T-helper 1 cell treated with Interleukin-12 subunit alpha and Interleukin-12 subunit beta and Interleukin-4 antibody, amounts not matched to agents 30 μg/mL and 1 μg/mL, for 36 hours (primary cell): ENCODE results near the gene PSD4.
A peak's percentile ranks its signal among the peaks of the same experiment; 100 is the strongest.

Experiments used
- H3K27ac Mint-ChIP-seq: one replicate; pipeline ENCODE4 v1.8.0; 2021; ENCODE audit warnings: mild to moderate bottlenecking, mixed read lengths
- H3K27me3 Mint-ChIP-seq: one replicate; pipeline ENCODE4 v1.8.0; 2021; ENCODE audit warnings: low read depth, mixed read lengths
- H3K36me3 Mint-ChIP-seq: one replicate; pipeline ENCODE4 v1.8.0; 2021; ENCODE audit warnings: low read depth, mixed read lengths
- H3K4me1 Mint-ChIP-seq: one replicate; pipeline ENCODE4 v1.8.0; 2021; ENCODE audit warnings: low read depth, mixed read lengths
- H3K4me3 Mint-ChIP-seq: one replicate; pipeline ENCODE4 v1.8.0; 2021; ENCODE audit warnings: mild to moderate bottlenecking, moderate library complexity, mixed read lengths
- H3K9me3 Mint-ChIP-seq: one replicate; pipeline ENCODE4 v1.8.0; 2021; ENCODE audit warnings: mixed read lengths

PSD4 gene

GRCh38 chr2:113198790-113199612 lies 25.2 kb downstream of the PSD4 start:
- H3K27me3 Mint-ChIP-seq: no peaks in the 10 kb centered on the region
- peaks cover 41% of the 10 kb centered on the region for H3K4me1 Mint-ChIP-seq
- H3K27ac Mint-ChIP-seq: no peak overlapping the region
- H3K36me3 Mint-ChIP-seq: peaks cover 54% of the 10 kb centered on the region
- H3K4me3 Mint-ChIP-seq: no peak overlapping the region
- no peaks in the 10 kb centered on the region for H3K9me3 Mint-ChIP-seq

GRCh38 chr2:113200236-113200635 lies 26.5 kb downstream of the PSD4 start:
- H3K4me1 Mint-ChIP-seq: peaks cover 47% of the 10 kb centered on the region
- no peak overlapping the region for H3K27ac Mint-ChIP-seq
- peaks cover 44% of the 10 kb centered on the region for H3K36me3 Mint-ChIP-seq
- H3K27me3 Mint-ChIP-seq: no peaks in the 10 kb centered on the region
- H3K9me3 Mint-ChIP-seq: no peaks in the 10 kb centered on the region
- H3K4me3 Mint-ChIP-seq: no peak overlapping the region

- H3K9me3 Mint-ChIP-seq: no peaks in the 10 kb centered on the region
- H3K27me3 Mint-ChIP-seq: no peaks in the 10 kb centered on the region
- H3K36me3 Mint-ChIP-seq: peaks cover 39% of the 10 kb centered on the region
- peak overlapping the region; percentile 6 for H3K27ac Mint-ChIP-seq
- no peak overlapping the region for H3K4me3 Mint-ChIP-seq
- H3K4me1 Mint-ChIP-seq: peaks cover 40% of the 10 kb centered on the region
These were observed 27.1 kb downstream of the PSD4 start for GRCh38 chr2:113200736-113201490.

DNA sequence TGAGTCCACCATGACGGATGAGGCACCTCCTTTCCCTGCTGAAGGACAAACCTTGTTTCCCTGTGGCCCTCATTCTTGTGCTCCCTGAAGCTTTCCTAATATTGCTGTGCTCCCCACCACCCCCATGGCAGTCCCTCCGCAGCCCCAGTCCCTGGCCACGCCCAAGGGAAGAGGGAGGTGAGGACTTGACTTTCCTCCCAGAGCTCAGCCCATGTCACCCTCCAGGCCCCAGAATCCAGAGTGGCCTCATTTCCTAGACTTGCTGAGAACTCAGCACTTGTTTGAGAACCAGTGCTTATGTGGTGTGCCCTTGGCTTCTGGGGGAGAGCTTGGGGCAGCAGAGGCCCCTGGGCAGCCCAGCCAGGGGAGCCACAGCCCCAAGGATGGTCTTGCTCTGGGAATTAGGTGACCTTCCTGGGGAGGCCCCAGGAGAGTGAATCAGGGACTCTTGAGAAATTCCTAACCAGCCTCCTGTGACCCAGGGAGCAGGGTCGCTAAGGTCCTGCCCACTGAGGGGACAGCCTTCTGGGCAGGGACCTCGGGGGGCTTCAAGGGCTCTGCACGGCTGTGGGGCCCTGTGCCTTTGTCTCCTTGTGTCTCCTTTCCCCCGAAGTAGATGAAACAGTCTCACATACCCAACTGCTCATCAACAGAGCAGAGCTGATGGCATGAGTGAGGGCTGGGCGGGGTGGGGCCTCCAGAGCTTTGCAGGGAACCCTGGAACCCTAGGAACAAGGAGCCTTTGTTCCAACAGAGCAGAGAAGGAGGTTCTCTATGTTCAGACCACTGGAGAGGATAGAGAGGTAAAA lies 27.9 kb downstream of the PSD4 start:
- Mint-ChIP-seq H3K27me3 (no peaks in the 10 kb centered on the region), H3K27ac (no peak overlapping the region), H3K4me1 (peaks cover 32% of the 10 kb centered on the region), H3K4me3 (no peak overlapping the region), H3K36me3 (peaks cover 34% of the 10 kb centered on the region), H3K9me3 (no peaks in the 10 kb centered on the region)

GRCh38 chr2:113202305-113203216 lies 28.8 kb downstream of the PSD4 start:
- peaks cover 25% of the 10 kb centered on the region for H3K36me3 Mint-ChIP-seq
- peaks cover 24% of the 10 kb centered on the region for H3K4me1 Mint-ChIP-seq
- no peak overlapping the region for H3K4me3 Mint-ChIP-seq
- no peaks in the 10 kb centered on the region for H3K9me3 Mint-ChIP-seq
- H3K27me3 Mint-ChIP-seq: no peaks in the 10 kb centered on the region
- no peak overlapping the region for H3K27ac Mint-ChIP-seq

- H3K27ac Mint-ChIP-seq: no peak overlapping the region
- H3K4me3 Mint-ChIP-seq: no peak overlapping the region
- no peaks in the 10 kb centered on the region for H3K9me3 Mint-ChIP-seq
- peaks cover 25% of the 10 kb centered on the region for H3K36me3 Mint-ChIP-seq
- no peaks in the 10 kb centered on the region for H3K27me3 Mint-ChIP-seq
- H3K4me1 Mint-ChIP-seq: peaks cover 24% of the 10 kb centered on the region
These were observed 29.4 kb downstream of the PSD4 start for GRCh38 chr2:113203217-113203530.

DNA sequence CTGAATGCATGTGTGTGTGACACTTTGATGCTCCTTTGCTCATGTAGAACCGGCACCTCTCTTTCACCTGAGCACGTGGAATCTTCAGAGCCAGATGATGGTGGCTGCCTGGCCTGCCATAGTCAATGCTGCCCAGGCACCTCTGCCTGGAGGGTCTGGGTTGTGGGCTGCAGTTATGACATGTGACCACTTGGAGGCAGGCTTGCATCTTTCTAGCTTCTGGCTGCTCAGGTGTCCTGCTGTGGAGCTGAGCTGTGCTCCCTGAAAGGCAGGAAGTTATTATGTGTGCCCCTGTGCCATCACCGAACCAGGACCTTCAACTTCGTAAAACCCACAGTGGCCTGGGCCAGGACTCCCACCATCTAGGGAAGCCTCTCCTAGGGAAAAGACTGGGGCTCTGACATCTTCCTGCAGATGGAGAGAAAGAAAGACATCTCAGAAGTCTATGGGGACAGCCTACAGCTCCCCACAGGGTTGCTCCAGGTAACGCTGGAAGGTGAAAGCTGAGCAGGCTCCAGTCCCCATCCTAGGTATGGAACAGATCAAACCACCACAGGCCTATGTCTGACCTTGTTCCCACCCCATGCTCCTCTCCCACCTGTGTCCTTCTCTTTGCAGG lies 30.2 kb downstream of the PSD4 start:
- Mint-ChIP-seq H3K4me1 (peaks cover 24% of the 10 kb centered on the region), H3K27ac (peak overlapping the region; percentile 56), H3K4me3 (no peak overlapping the region), H3K9me3 (no peaks in the 10 kb centered on the region), H3K27me3 (no peaks in the 10 kb centered on the region), H3K36me3 (peaks cover 25% of the 10 kb centered on the region)

DNA sequence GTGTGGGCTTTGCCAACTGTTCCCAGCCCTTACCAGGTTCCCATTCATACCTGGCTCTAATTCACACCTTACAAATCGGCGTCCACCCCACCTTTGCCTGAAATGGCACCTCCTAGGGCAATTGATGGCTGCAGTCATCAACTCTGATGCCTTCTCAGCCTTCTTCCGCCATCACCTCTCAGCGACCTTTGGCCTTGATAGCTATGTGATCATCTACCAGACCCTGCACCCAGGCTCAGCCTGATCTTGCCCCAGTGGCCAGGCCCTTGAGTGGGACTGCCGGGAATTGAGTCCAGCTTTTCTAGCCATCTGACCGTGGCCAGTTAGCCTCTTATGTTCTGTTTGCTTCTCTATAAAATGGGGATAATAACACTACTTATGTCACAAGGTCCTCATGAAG lies 32.5 kb downstream of the PSD4 start:
- peaks cover 13% of the 10 kb centered on the region for H3K36me3 Mint-ChIP-seq
- peaks cover 13% of the 10 kb centered on the region for H3K4me1 Mint-ChIP-seq
- no peaks in the 10 kb centered on the region for H3K9me3 Mint-ChIP-seq
- no peaks in the 10 kb centered on the region for H3K27me3 Mint-ChIP-seq
- H3K4me3 Mint-ChIP-seq: no peak overlapping the region
- H3K27ac Mint-ChIP-seq: peak overlapping the region; percentile 13

DNA sequence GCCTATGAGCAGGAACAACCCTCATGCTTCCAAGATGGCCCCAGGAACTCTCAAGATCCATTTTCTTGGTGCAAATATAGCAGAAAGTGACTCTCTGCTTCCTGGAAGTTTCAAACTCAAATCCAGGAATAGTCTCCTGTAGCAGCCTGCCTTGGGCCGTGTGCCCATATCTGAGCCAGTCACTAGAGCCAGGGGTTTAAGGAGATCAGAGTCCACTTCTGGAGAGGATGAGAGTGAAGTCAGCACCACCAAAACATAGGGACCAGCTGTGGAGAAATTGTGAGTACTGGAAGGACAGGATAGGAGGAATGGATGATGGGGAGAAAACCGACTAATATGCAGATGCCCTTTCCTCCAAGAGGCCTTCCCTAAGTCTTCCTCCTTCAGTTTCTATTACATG lies 33.2 kb downstream of the PSD4 start:
- no peaks in the 10 kb centered on the region for H3K9me3 Mint-ChIP-seq
- H3K27me3 Mint-ChIP-seq: no peaks in the 10 kb centered on the region
- H3K36me3 Mint-ChIP-seq: peaks cover 13% of the 10 kb centered on the region
- H3K4me1 Mint-ChIP-seq: peaks cover 13% of the 10 kb centered on the region
- H3K4me3 Mint-ChIP-seq: no peak overlapping the region
- no peak overlapping the region for H3K27ac Mint-ChIP-seq

- H3K9me3 Mint-ChIP-seq: no peaks in the 10 kb centered on the region
- H3K27me3 Mint-ChIP-seq: no peaks in the 10 kb centered on the region
- peaks cover 9% of the 10 kb centered on the region for H3K4me1 Mint-ChIP-seq
- H3K36me3 Mint-ChIP-seq: peaks cover 8% of the 10 kb centered on the region
- H3K27ac Mint-ChIP-seq: no peak overlapping the region
- no peak overlapping the region for H3K4me3 Mint-ChIP-seq
These were observed 34.6 kb downstream of the PSD4 start for GRCh38 chr2:113208396-113208795.

- Mint-ChIP-seq H3K36me3 (peaks cover 3% of the 10 kb centered on the region), H3K9me3 (no peaks in the 10 kb centered on the region), H3K4me3 (no peak overlapping the region), H3K27me3 (no peaks in the 10 kb centered on the region), H3K4me1 (peaks cover 7% of the 10 kb centered on the region), H3K27ac (no peak overlapping the region)
These were observed 35.4 kb downstream of the PSD4 start for GRCh38 chr2:113209011-113209645.

DNA sequence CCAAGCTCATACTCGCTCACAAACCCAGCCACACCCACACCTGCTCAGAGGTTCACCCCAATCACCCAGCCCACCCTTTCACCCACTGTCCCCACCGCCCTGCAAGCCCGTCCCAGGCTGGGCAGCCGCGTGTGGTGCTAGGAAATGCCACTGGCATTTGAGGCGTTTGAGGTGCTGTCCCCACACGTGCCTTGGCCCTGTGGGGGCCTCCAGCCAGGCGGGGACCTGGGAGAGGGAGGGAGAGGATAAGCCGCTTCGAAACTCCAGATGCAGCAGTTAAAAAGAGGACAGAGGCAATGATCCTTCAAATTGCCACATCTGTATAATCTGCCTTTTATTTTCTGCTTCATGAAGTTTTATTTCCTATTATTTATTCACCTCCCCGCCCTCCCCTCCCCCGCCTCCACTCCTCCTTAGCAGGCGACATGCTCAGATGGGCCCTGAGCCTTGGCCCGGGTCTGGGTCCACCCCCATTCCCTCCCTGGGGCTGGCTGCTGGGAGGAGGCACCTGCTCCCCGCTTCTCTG lies 35.9 kb downstream of the PSD4 start:
- Mint-ChIP-seq H3K4me1 (peaks cover 6% of the 10 kb centered on the region), H3K9me3 (no peaks in the 10 kb centered on the region), H3K36me3 (peaks cover 3% of the 10 kb centered on the region), H3K4me3 (no peak overlapping the region), H3K27me3 (no peaks in the 10 kb centered on the region), H3K27ac (no peak overlapping the region)
